Measurements from ENCODE around the gene PRICKLE2.

- TF ChIP-seq CSDC2 (CRISPR knock-in tag; IDR thresholded peaks at IDR 0.05) (no peak), ZFP30 (CRISPR knock-in tag; IDR thresholded peaks at IDR 0.05) (no peak), TSHZ2 (CRISPR knock-in tag; IDR thresholded peaks at IDR 0.05) (peak; percentile 47; the same call in 1 of the 2 replicates), RARB (CRISPR knock-in tag; IDR thresholded peaks at IDR 0.05) (no peak), ZNF8 (CRISPR knock-in tag; IDR thresholded peaks at IDR 0.05) (no peak), BACH2 (CRISPR knock-in tag; IDR thresholded peaks at IDR 0.05; ENCODE audit: borderline replicate concordance) (no peak), ZFP3 (CRISPR knock-in tag; IDR thresholded peaks at IDR 0.05) (no peak), CREB5 (CRISPR knock-in tag; IDR thresholded peaks at IDR 0.05; ENCODE audit: low read depth) (no peak), GLIS3 (CRISPR knock-in tag; IDR thresholded peaks at IDR 0.05) (no peak)
- TF ChIP-seq, protein P1, sequence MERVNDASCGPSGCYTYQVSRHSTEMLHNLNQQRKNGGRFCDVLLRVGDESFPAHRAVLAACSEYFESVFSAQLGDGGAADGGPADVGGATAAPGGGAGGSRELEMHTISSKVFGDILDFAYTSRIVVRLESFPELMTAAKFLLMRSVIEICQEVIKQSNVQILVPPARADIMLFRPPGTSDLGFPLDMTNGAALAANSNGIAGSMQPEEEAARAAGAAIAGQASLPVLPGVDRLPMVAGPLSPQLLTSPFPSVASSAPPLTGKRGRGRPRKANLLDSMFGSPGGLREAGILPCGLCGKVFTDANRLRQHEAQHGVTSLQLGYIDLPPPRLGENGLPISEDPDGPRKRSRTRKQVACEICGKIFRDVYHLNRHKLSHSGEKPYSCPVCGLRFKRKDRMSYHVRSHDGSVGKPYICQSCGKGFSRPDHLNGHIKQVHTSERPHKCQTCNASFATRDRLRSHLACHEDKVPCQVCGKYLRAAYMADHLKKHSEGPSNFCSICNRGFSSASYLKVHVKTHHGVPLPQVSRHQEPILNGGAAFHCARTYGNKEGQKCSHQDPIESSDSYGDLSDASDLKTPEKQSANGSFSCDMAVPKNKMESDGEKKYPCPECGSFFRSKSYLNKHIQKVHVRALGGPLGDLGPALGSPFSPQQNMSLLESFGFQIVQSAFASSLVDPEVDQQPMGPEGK (CRISPR knock-in tag; IDR thresholded peaks at IDR 0.05; ENCODE audit: borderline replicate concordance): no peak
Observed at GRCh38 chr3:64088408-64089205, 136.7 kb downstream of the PRICKLE2 start.

All from SK-N-SH treated with all-trans-retinoic acid at 6 μM for 48 hours (cell line).